HG03571 (cell line): ENCODE results near the gene AFF3.
"Not testable (repeated sequence)": the region's sequence is repeated elsewhere in the genome, so short reads cannot be mapped to it uniquely, and the experiment has no call there.

ENCODE experiments used
- ATAC-seq: cut with Tn5 transposase; IDR thresholded peaks from one replicate; pipeline ENCODE4 v1.9.1; 2021; ENCODE audit not compliant: unreplicated experiment

The AFF3 gene

DNA sequence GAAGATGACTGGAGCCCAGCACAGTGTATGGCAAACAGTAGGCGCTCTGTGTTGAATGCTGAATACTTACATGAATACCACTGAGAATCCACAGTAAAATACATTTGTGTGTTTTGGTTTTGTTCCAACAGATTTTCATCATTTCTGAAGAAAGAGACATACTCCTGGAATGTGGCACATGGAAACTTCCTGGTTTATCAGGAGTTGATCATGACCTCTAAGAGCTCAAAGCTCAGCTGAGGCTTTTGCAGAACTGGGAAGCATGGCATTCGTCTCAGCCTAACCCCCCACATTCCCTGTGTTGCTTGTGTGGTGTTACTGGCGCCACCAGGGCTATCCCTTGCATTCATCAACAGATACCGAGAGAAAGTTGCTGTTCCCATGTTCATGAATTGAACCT is 335.6 kb downstream of the AFF3 start:
- ATAC-seq = no peak

DNA sequence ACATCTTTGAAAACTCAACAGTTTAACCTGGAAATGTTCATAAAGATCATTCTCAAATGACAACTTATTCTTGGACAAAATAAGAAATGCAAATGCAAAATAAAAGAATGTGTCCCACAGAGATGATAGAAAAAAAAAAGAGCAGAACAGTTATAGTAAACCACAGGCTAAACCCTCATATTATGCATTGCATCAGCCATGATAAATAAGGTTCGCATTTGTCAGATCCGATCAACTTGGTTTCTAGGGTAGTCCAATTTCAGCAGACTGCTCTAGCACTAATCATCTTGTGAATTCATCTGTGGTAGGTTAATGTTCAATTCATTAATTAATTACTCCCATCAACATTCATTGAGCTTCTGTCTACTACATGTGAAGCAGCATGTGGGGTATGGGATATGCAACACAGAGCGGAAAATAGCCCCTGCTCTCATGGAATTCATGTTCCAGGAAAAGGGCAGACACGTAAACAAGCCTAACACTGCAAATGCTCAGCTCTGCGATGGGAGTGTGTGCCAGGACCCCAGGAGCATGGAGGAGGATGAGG is 336.4 kb downstream of the AFF3 start:
- no peak for ATAC-seq

DNA sequence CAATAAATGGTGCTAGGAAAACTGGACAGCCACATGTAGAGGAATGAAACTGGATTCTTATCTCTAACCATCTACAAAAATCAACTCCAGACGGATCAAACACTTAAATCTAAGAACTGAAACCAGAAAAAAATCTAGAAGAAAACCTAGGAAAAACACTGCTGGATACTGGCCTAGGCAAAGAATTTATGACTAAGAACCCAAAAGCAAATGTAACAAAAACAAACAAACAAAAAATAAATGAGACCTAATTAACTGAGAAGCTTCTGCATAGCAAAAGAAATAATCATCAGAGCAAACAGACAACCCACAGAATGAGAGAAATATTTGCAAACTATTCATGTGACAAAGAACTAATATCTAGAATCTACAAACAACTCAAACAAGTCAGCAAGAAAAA is 338.5 kb downstream of the AFF3 start:
- no peak for ATAC-seq

DNA sequence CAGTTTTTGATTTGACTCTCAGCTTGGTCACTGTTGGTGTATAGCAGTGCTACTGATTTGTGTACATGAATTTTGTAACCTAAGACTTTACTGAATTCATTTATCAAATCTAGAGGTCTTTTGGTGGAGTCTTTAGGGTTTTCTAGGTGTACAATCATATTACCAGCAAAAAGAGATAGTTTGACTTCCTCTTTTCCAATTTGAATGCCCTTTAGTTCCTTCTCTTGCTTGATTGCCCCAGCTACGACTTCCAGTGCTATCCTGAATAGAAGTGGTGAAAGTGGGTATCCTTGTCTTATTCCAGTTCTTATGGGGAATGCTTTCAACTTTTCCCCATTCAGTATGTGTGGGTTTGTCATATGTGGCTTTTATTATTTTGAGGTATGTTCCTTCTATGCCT is 339.7 kb downstream of the AFF3 start:
- no peak for ATAC-seq

DNA sequence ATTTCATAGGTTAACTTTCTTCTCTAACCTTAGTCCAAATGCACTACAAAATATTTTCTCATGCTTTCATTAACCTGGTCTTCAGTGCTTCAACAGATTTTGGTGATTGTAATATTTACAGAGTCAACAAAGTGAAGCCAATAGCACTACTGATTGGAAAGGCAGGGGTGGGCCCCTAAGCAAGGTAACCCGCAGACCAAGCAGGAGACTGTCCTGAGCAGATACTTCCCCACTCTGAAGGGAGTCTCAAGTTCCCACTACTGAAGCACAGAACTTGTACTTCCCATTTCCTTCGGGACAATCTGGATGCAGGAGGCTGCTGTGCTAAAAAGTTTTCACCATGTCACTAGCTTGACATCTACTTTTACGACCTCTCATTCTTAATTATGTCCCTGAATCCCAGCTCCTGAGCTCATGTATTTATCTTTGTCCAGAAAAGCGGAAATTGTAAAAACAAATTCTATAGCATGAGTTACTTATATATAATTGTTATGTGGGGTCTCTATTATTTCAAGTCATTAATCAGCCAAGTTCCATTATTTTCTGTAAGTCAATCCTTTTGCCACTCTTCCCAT is 341.0 kb downstream of the AFF3 start:
- ATAC-seq = no peak

DNA sequence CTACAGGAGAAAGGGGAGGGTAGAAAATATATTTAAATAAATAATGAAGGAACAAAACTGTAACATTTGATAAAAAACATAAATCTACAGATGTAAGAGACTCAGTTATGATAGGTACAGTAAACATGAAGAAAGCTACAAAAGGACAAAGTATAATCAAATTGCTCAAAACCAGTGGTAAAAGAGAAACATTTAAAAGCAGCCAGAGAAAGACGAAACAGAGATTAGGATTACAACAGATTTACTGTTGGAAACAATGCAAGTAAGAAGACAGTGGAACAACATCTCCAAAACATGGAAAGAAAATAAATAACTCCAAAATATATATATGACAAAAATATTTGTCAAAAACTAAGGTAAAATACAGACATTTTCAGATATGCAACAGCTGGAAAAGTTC is 344.9 kb downstream of the AFF3 start:
- no peak for ATAC-seq

DNA sequence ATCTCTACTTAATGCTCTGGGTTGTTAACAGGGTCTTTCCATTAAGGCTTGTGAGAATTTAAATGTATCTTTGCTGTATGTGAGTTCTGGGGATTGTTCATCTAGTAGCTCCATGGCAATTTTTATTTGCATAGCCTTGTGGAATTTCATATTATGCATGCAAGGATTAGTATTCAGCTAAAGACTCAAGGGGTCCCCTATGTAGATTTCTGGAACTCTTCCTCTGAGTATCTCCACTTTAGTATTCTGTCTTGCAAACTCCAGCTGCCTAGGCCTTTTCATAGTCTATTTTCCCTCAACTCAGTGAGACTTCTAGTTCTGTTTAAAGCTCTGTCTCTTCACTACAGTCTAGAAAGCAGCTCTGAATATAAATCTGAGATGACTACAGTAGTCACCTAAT is 348.0 kb downstream of the AFF3 start:
- no peak for ATAC-seq

DNA sequence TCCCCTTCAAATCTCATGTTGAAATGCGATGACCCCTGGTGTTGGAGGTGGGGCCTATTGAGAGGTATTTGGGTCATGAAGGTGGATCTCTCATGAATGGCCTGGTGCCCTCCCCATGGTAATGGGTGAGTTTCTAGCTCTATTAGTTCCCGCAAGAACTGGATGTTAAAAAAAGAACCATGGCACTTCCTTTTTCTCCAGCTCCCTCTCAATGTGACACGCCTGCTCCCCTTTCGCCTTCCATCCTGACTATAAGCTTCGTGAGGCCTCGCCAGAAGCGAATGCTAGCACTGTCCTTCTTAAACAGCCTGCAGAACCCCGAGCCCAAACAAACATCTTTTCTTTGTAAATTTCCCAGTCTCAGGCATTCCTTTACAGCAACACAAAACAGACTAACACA is 349.4 kb downstream of the AFF3 start:
- no peak for ATAC-seq

DNA sequence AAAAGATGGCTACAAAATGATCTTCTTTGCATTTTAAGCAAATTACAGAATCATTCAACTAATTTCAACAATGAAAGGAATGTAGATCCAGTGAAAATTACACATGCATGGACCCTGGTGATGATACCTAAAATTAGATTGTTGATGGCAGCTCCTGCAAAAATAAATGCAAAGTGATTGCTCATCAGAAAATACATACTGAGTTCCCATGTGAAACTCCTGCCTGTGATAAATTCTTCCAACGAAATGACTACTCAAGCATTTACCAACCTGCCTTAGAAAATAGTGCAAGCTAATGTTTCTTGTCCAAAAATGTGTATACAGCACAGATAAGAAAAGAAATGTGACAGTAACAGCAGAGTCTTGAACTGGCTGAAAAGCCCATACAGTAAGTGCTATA is 352.5 kb downstream of the AFF3 start:
- ATAC-seq = no peak

DNA sequence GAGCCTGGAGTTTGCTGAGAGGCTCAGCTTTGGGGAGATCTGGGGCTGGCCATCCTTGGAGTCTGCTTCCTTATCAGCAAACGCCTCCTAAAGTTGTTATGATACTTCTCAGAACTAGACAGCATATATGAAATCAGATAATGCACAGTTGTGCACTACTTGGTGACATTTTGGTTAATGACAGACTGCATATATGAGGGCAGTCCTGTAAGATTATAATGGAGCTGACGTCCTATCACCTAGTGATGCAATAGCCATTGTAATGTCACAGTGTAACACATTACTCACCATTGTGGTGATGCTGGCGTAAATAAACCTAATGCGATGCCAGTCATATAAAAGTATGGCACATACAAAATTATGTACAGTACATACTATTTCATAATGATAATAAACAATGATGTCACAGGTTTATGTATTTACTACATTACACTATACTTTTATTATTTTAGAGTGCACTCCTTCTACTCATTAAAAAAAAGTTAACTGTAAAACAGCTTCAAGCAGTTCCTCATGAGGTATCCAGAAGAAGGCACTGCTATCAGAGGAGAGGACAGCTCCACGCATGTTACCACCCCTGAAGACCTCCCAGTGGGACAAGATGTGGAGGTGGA is 354.5 kb downstream of the AFF3 start:
- ATAC-seq = no peak

DNA sequence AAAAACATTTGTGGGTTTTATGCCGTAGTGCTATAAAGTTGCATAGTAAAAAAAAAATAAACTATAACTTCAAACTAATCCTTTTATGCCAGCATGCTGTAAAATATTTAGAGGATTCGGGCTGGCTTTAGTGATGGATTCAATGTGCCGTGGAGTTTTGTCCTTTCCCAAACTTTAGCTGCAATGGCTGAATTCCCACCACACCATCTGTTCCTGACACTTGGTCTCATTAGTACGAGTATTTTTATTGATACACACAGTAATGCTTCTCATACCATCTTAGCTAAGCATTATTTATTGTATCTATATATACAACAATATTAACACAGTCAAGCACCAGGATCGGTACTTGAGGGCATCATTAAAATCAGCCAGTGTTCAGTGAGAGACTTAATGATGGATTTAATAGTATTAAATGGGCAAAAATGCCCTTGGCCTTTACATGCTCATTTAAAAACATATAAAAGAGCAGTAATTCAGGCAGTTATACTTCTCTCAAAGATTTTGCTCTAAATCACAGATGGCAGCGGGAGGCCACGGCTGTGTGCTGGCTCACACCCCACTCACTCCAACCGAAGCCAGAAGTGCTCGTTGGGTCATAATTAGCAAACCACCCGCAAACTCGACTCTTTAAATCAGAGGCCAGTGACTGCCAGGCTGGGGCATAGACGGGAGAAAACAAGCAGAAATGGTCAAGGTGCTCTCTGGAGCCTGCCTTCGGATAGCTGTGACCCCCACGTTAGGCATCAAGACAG is 355.6 kb downstream of the AFF3 start:
- ATAC-seq = no peak

DNA sequence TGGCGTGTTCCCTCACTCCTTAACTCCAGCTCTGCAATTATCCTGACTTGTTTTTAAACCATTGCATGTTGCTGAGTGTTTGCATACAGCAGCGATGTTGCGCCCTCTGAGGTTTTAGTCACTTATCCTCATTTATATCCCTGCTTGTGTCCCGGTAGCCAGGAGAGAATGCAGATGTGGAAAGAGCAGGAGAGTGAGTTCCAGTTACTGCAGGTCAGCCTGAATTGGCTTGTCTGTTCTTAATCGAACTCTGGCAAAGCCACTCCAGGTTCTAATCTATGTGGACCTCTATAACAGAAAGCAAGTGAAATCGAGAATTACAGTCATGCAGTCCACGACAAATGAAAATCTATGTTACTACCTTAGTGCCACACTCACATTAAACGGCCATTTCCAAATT is 357.4 kb downstream of the AFF3 start:
- ATAC-seq = no peak

DNA sequence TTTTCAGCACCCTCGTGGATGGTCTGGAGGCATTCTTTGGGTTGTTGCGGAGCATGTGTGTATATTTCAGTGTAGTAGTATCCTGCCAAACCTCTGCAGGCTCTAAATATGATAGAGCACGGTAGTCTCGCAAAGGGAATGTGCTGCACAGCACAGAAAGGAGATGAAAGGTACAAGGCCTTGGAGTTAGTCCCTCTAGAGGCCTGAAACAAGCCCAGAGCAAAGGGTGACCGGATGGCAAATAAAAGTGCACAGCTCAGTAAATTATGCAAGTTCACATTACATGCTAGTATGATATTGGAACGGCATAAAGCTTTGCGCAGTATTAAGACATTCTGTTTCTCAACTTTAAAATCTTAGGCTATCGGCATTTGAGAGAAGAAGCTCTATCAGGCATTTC is 358.1 kb downstream of the AFF3 start:
- ATAC-seq = no peak

DNA sequence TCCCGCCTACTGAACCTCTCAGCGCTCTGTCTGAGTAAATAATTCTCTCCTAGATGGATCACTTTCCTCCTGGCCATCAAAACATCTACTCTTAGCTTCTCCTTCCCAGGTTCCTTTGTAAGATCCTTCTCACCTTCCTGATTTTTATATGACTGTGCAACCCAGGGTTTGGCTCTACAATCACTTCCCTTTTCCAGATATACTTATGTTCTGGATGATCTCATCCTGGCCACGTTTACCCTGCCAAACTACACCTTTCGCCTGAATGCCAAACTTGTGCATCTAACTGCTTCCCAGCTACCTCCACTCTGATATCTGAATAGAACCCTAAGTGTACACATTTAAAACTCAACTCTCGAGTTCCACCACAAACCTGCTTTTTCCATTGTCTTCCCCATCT is 362.1 kb downstream of the AFF3 start:
- no peak for ATAC-seq

DNA sequence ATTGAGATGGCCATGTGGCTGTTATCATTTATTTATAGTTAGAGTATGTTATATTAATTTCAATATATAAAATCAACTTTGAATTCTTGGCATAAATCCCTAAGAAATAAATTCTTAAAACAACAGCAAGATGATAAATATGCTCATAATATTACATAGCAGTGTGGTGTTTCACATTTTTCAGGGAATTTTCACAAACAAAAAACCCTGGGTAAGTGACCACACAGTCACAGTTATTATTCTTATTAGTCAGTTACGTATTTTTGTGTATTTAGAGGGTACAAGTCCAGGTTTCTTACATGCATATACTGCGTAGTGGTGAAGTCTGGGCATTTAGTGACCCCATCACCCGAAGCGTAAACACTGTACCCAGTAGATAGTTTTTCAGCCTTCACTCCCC is 363.1 kb downstream of the AFF3 start:
- ATAC-seq = no peak

DNA sequence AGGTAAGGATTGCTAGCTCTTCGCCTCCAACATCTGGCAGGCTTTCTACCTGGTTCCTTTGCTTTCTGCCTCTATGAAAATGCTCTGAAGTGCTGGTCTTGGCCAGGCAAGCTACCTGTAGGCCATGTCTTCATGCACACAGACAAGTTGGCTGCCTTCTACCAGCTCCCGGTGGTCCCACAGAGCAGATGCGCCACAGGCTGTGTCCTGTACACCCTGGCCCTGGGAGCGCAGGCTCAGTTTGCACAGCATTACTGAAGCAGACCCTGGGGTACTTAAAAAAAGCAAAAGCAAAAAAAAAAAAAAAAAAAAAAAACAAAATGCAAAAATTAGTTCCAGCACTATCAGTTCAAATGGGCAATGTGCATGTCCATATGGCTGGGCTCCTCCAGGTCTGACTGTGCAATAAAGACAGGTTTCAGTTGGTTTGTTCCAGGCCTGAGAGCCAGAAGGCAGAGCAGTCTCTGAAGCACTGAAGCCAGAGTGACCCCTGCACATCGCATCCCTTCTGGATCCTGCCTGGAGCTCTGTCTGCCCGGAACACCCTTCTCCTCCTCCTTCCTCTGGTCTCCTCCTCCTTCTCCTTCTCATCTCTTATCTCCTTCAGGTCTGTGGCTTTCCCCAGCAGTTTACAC is 364.6 kb downstream of the AFF3 start:
- ATAC-seq = no peak

DNA sequence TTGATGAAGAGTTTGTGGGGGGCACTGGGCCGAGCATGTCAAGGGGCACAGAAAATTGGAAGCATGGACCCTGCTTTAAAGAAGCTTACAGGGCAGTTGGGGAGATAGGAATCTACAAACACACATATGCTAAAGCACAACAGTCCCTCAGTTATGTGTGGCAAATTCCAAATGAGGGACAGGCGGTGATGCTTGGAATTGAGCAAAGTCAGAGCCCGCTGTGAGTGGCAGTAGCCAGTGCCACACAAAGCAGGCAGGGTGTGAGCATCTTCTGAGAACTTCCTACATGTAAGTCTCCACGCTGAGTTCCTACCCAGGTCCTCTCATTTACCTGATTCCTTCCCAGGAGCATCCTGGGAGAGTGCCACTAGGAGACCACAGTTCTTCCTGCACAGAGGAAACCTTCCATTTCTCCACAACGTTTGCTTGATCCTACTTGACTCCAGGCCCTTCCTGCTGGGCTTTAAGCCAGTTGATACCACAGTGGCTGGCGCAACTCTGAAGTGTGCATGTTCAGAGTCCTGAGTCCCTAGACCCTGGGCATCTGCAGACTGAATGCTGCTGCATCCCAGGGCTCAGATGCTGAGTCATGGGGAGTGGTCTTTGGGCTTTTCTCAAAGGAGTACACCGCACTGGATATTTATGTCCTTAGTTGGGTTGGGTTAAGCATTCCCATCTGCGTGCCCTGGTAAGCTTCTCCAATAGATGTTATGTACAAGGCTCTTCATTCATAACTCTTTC is 365.3 kb downstream of the AFF3 start:
- ATAC-seq = no peak

DNA sequence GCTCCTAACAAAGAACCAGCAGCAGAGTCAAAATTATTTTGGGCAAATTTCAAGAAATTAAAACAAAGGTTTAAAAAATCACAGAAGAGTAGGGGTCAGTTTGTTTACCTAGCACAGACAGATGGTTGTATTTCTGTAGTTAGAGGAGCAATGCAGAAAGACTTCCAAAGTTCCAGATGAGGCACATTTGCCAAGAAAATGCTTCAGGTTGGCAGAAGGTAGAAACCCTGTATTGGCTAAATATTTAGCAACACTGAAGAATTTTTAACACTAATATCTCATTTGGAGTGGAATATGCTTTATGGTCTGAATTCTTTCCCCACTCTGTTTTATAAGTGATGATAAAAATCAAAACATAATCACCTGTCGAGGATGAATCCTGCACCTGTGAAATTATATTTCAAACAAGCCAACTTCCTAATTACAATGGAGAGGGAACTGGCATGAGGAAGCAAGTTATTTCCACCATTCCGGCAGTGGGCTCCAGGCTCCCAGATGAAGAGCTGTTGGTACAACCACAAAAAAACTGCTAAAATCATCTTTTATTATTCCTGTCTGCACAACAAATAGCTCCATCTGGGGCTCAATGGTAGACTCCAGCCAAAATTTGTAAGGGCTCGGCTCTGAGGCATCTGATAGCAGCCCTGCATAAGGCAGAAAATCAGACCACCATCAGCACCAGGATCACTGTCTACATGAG is 366.0 kb downstream of the AFF3 start:
- ATAC-seq = no peak

DNA sequence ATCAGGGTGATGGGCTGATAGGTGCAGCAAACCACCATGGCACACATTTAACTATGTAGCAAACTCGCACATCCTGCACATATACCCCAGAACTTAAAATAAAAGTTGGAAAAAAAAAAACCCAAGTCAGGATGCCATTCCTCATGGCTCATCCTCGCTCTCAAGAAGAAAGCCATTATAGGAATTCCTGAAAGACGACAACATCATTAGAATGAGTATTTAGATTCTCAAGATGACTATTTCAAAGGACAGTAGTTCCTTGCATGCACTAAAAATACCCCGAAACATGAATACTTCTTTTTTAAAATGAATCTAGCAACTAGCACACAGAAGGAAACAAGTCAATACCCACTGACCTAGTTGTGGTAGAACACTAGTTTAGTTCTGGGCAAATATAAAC is 366.8 kb downstream of the AFF3 start:
- ATAC-seq = no peak

DNA sequence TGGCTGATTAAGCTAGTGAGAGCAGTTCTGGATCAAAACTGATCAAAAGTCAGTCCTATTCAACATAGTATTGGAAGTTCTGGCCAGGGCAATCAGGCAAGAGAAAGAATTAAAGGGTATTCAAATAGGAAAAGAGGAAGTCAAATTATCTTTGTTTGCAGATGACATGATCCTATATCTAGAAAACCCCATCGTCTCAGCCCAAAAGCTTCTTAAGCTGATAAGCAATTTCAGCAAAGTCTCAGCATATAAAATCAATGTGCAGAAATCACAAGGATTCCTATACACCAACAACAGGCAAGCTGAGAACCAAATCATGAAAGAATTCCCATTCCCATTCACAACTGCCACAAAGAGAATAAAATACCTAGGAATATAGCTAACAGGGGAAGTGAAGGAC is 368.7 kb downstream of the AFF3 start:
- not testable (repeated sequence) for ATAC-seq
